Endodermal cell (in vitro differentiated cells): ENCODE data around the gene PCK2. TPM values are rescaled to one million over a fixed set of nuclear protein-coding genes. Genes with fewer than 3 reads are reported as not detected.

ENCODE experiments used
- DNase-seq: peaks from one replicate; pipeline ENCODE4 v3.0.0-alpha.2; 2017
- H3K27ac ChIP-seq: 2 replicates; pipeline ENCODE4 v1.5.1; 2013; ENCODE audit warnings: mild to moderate bottlenecking, low read depth, low read length, moderate library complexity
- H3K27me3 ChIP-seq: 2 replicates; pipeline ENCODE4 v1.6.1; 2013; ENCODE audit warnings: mild to moderate bottlenecking, low read length, moderate library complexity; ENCODE audit not compliant: insufficient read depth, control insufficient read depth, poor library complexity, severe bottlenecking
- H3K36me3 ChIP-seq: 2 replicates; pipeline ENCODE4 v1.7.0; 2013; ENCODE audit warnings: mild to moderate bottlenecking, low read length, moderate library complexity; ENCODE audit not compliant: control insufficient read depth, insufficient read depth
- H3K4me1 ChIP-seq: one replicate; pipeline ENCODE4 v1.7.0; 2013; ENCODE audit warnings: low read length; ENCODE audit not compliant: control insufficient read depth, insufficient read depth
- H3K4me3 ChIP-seq: 2 replicates; pipeline ENCODE4 v1.5.1; 2013; ENCODE audit warnings: mild to moderate bottlenecking, low read length, moderate library complexity
- H3K9ac ChIP-seq: 2 replicates; pipeline ENCODE4 v1.6.1; 2013; ENCODE audit warnings: mild to moderate bottlenecking, low read length, moderate library complexity; ENCODE audit not compliant: poor library complexity, severe bottlenecking; ENCODE audit errors: extremely low read depth
- H3K9me3 ChIP-seq: 2 replicates; pipeline ENCODE4 v1.6.1; 2013; ENCODE audit warnings: mild to moderate bottlenecking, low read length, moderate library complexity; ENCODE audit not compliant: control insufficient read depth
- H3K27ac Mint-ChIP-seq: 2 replicates; pipeline ENCODE4 v1.8.0; 2020; ENCODE audit warnings: mixed read lengths
- H3K27me3 Mint-ChIP-seq: 2 replicates; pipeline ENCODE4 v1.8.0; 2021; ENCODE audit warnings: mild to moderate bottlenecking, mixed read lengths; ENCODE audit not compliant: insufficient read depth
- H3K36me3 Mint-ChIP-seq: 2 replicates; pipeline ENCODE4 v1.8.0; 2020; ENCODE audit warnings: low read depth, mixed read lengths
- H3K4me1 Mint-ChIP-seq: 2 replicates; pipeline ENCODE4 v1.8.0; 2020; ENCODE audit warnings: mixed read lengths
- H3K4me3 Mint-ChIP-seq: 2 replicates; pipeline ENCODE4 v1.8.0; 2020; ENCODE audit warnings: mild to moderate bottlenecking, moderate library complexity, mixed read lengths
- H3K9me3 Mint-ChIP-seq: 2 replicates; pipeline ENCODE4 v1.8.0; 2020; ENCODE audit warnings: mild to moderate bottlenecking, mixed read lengths
- CTCF ChIP-seq: fragments of 200-600 bp; sonication (generic); conservative IDR thresholded peaks from 2 replicates; pipeline ENCODE4 v1.5.0; 2021; ENCODE audit warnings: antibody characterized with exemption, mild to moderate bottlenecking
- WGBS, 2 experiments: methylation state at CpG; one replicate each; pipeline versions ENCODE4 v1.1.5 to v1.1.7; 2013; ENCODE audit warnings: missing lambda C conversion rate in 2 of 2, mixed read lengths in 1 of 2; ENCODE audit not compliant: insufficient coverage in 1 of 2, insufficient read length in 1 of 2; 5-methylcytosine and 5-hydroxymethylcytosine counted together
- total RNA-seq, 2 donors: library from RNA; stranded (reverse); fragmentation: NEBNext Ultra II Directional in 1 of 2; extraction: Animal tissue kit (Norgen Biotek cat#: 25700) in 1 of 2; gene quantifications; 2 replicates in 1 of 2; 3 replicates in 1 of 2; pipeline ENCODE4 v1.2.1, GENCODE V29; 2021

PCK2 gene
- total RNA-seq, 2 donors from 2014 or later: 37.7 to 42.8 TPM

GRCh38 chr14:24083462-24083861 is 10.6 kb upstream of the PCK2 start:
- Mint-ChIP-seq H3K4me1 (peaks cover 35% of the 10 kb centered on the region), H3K36me3 (no peaks in the 10 kb centered on the region), H3K9me3 (no peaks in the 10 kb centered on the region), H3K4me3 (no peak overlapping the region), H3K27me3 (peaks cover 45% of the 10 kb centered on the region), H3K27ac (no peak overlapping the region)
- peaks cover 49% of the 10 kb centered on the region for H3K27me3 ChIP-seq
- no peak for DNase-seq
- no peaks in the 10 kb centered on the region for H3K36me3 ChIP-seq
- peaks cover 26% of the 10 kb centered on the region for H3K4me1 ChIP-seq
- H3K4me3 ChIP-seq: no peak overlapping the region
- TF ChIP-seq CTCF: no peak
- H3K27ac ChIP-seq: no peak overlapping the region
- no peak overlapping the region for H3K9ac ChIP-seq
- H3K9me3 ChIP-seq: no peaks in the 10 kb centered on the region
- 96 to 97% methylated on average over 3 of the region's 3 CpGs for WGBS, 2 experiments

DNA sequence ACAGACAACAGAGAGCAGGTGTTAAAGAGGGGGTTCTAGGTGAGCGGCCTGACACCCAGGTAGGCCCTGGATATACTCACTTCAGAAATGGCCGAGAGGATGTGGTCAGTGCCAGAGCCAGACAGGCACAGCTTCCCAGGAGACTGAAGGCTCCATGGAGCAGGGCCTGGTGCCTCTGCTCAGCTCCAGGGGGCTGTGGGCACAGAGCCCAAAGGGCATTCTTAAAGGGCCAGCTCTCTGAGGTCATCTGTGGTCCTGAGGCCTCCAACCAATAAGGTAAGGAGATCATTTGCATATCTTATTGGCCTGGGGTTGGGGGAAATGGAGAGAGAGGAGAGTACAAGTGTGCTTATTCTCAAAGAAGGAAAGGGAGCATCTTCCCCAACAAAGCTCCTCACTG is 9.7 kb upstream of the PCK2 start:
- no peak for DNase-seq
- Histone ChIP-seq H3K4me1 (peaks cover 23% of the 10 kb centered on the region), H3K27me3 (peaks cover 44% of the 10 kb centered on the region), H3K9me3 (no peaks in the 10 kb centered on the region), H3K4me3 (no peak overlapping the region), H3K36me3 (no peaks in the 10 kb centered on the region), H3K9ac (no peak overlapping the region), H3K27ac (no peak overlapping the region)
- H3K27me3 Mint-ChIP-seq: peaks cover 41% of the 10 kb centered on the region
- no peak overlapping the region for H3K4me3 Mint-ChIP-seq
- H3K4me1 Mint-ChIP-seq: peaks cover 35% of the 10 kb centered on the region
- TF ChIP-seq CTCF: no peak
- H3K36me3 Mint-ChIP-seq: no peaks in the 10 kb centered on the region
- no peaks in the 10 kb centered on the region for H3K9me3 Mint-ChIP-seq
- 93 to 100% methylated on average over 1 to 2 of the region's 2 CpGs for WGBS, 2 experiments
- H3K27ac Mint-ChIP-seq: no peak overlapping the region

DNA sequence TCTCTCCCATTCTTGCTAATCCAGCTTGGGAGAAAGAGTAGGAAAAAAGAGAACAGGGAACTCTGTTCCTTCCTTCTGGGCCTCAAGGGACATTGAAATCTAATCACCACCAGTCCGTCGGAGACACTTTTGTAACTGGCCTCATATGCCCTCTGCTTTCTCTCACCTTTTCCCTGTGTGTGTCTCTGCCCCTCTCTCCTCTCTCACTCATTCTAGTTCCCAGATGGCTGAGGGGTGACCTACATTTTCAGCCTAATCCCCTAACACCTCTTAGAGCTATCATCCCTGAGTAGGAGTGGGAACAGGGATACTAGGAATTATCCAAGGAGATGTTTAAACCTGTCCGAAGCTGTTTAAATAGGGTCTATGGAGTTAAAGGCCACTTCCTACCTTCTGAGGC is 8.9 kb upstream of the PCK2 start:
- H3K4me1 Mint-ChIP-seq: peaks cover 37% of the 10 kb centered on the region
- Histone ChIP-seq H3K27me3 (peaks cover 37% of the 10 kb centered on the region), H3K9ac (no peak overlapping the region), H3K27ac (no peak overlapping the region), H3K4me1 (peaks cover 23% of the 10 kb centered on the region), H3K36me3 (no peaks in the 10 kb centered on the region), H3K4me3 (no peak overlapping the region), H3K9me3 (no peaks in the 10 kb centered on the region)
- H3K4me3 Mint-ChIP-seq: no peak overlapping the region
- WGBS, 2 experiments: 92 to 94% methylated on average over 3 of the region's 3 CpGs
- no peak for TF ChIP-seq CTCF
- no peak for DNase-seq
- no peaks in the 10 kb centered on the region for H3K36me3 Mint-ChIP-seq
- peaks cover 34% of the 10 kb centered on the region for H3K27me3 Mint-ChIP-seq
- no peak overlapping the region for H3K27ac Mint-ChIP-seq
- no peaks in the 10 kb centered on the region for H3K9me3 Mint-ChIP-seq
